Adrenal gland (tissue), 5 donors: ENCODE results near the gene GUCY1A1.

Experiments used
- POLR2A ChIP-seq, 2 donors: fragments of 450-650 bp; IDR thresholded peaks; one replicate each; pipeline ENCODE4 v1.6.1; 2017; ENCODE audit warnings: antibody characterized with exemption in 2 of 2, mild to moderate bottlenecking in 2 of 2, moderate library complexity in 1 of 2
- TF ChIP-seq, protein P1 (sequence below), 6 experiments: fragments of 450-650 bp in 4 of 6; fragments of 200-600 bp in 2 of 6; sonication (generic) in 1 of 6; IDR thresholded peaks; 1 replicate in 5 of 6; 2 replicates in 1 of 6; pipeline versions ENCODE4 v1.5.1 to v1.8.0; 2016 to 2021; ENCODE audit warnings: antibody characterized with exemption in 6 of 6, mild to moderate bottlenecking in 2 of 6, moderate library complexity in 1 of 6
- donor health status: DM: no; HTN: no; CAD: no.

DNA sequence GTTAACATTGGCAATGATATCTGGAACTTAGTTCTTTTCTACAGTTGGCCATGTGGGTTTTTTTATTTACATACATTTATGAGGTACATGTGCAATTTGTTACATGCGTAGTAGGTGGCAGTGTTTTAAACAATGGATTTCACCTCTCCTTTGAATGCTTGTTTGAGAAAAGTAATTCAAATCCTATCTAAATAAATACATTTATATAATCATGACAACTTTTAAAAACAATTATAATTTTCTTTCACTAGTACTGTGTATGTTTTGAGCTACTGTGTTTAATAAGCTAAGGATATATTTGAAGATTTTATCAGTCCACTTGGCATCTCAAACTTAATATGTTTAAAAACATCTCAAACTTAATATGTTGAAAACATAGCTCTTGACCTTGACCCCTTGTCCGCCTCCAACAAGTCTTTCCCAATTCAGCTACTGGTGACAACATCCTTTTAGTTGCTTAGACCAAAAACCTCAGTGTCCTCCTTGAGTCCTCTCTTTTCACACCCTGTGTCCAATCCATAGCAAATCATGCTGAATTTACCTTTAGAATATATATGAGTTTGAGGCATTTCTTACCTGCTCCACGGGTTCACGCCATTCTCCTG, 106.7 kb downstream of the GUCY1A1 start:
- TF ChIP-seq, protein P1, sequence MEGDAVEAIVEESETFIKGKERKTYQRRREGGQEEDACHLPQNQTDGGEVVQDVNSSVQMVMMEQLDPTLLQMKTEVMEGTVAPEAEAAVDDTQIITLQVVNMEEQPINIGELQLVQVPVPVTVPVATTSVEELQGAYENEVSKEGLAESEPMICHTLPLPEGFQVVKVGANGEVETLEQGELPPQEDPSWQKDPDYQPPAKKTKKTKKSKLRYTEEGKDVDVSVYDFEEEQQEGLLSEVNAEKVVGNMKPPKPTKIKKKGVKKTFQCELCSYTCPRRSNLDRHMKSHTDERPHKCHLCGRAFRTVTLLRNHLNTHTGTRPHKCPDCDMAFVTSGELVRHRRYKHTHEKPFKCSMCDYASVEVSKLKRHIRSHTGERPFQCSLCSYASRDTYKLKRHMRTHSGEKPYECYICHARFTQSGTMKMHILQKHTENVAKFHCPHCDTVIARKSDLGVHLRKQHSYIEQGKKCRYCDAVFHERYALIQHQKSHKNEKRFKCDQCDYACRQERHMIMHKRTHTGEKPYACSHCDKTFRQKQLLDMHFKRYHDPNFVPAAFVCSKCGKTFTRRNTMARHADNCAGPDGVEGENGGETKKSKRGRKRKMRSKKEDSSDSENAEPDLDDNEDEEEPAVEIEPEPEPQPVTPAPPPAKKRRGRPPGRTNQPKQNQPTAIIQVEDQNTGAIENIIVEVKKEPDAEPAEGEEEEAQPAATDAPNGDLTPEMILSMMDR (IDR thresholded peaks at IDR 0.05): no peak
- TF ChIP-seq POLR2A (IDR thresholded peaks at IDR 0.05): no peak
